Left lung (tissue), 10 donors: ENCODE data around the gene RNF112. TPM values are rescaled to one million over a fixed set of nuclear protein-coding genes. Genes with fewer than 3 reads are reported as not detected.
A peak's percentile ranks its signal among the peaks of the same experiment; 100 is the strongest.

ENCODE experiments used
- ATAC-seq: fragments of 200-7000 bp; cut with Tn5 transposase; one replicate; pipeline ENCODE4 v1.9.1; 2020; ENCODE audit warnings: moderate library complexity
- DNase-seq, 4 donors: peaks; one replicate each; pipeline ENCODE4 v3.0.0-alpha.2; 2013 to 2020
- H3K27ac ChIP-seq, 2 donors: fragments of 200-600 bp; sonication (generic) in 1 of 2; one replicate each; pipeline versions ENCODE4 v1.5.0 to v1.8.0; 2020 to 2021
- H3K27me3 ChIP-seq, 2 donors: fragments of 200-600 bp; sonication (generic) in 1 of 2; one replicate each; pipeline versions ENCODE4 v1.5.0 to v1.8.0; 2020 to 2021
- H3K36me3 ChIP-seq, 2 donors: fragments of 200-600 bp; sonication (generic) in 1 of 2; one replicate each; pipeline versions ENCODE4 v1.5.0 to v1.8.0; 2020 to 2021
- H3K4me1 ChIP-seq, 2 donors: fragments of 200-600 bp; one replicate each; pipeline ENCODE4 v1.8.0; 2021
- H3K4me3 ChIP-seq, 2 donors: fragments of 200-600 bp; sonication (generic) in 1 of 2; one replicate each; pipeline versions ENCODE4 v1.5.0 to v1.8.0; 2020 to 2021; ENCODE audit warnings: mild to moderate bottlenecking in 1 of 2
- H3K9me3 ChIP-seq, 2 donors: fragments of 200-600 bp; sonication (generic) in 1 of 2; one replicate each; pipeline versions ENCODE4 v1.5.0 to v1.8.0; 2020 to 2021
- CTCF ChIP-seq, 2 donors: fragments of 200-600 bp; sonication (generic) in 1 of 2; IDR thresholded peaks; one replicate each; pipeline versions ENCODE4 v1.5.0 to v1.8.0; 2021; ENCODE audit warnings: antibody characterized with exemption in 2 of 2
- intact Hi-C, 2 donors: fragments of 100-400 bp; cut with DNase I; formaldehyde crosslinking; loops; one replicate each; pipeline versions ENCODE4 v1.11.2 to v1.14.2; 2022
- polyA plus RNA-seq, 6 donors: library from polyadenylated mRNA; unstranded; fragments of 120-200 nt; gene quantifications; one replicate each; pipeline ENCODE4 v1.2.1, GENCODE V29; 2013; ENCODE audit not compliant: insufficient read length in 6 of 6
- total RNA-seq, 2 donors: library from RNA; stranded (reverse); fragmentation: NEBNext Ultra II Directional; extraction: Animal tissue kit (Norgen Biotek cat#: 25700); gene quantifications; one replicate each; pipeline ENCODE4 v1.2.1, GENCODE V29; 2021
- donor health status: DM: no; HTN: yes; CAD: no.
- donor health status: DM: no; HTN: no; CAD: no.

Gene RNF112
- total and polyA plus RNA-seq, 8 donors = 2.1 to 5.0 (median 3.6) TPM

DNA sequence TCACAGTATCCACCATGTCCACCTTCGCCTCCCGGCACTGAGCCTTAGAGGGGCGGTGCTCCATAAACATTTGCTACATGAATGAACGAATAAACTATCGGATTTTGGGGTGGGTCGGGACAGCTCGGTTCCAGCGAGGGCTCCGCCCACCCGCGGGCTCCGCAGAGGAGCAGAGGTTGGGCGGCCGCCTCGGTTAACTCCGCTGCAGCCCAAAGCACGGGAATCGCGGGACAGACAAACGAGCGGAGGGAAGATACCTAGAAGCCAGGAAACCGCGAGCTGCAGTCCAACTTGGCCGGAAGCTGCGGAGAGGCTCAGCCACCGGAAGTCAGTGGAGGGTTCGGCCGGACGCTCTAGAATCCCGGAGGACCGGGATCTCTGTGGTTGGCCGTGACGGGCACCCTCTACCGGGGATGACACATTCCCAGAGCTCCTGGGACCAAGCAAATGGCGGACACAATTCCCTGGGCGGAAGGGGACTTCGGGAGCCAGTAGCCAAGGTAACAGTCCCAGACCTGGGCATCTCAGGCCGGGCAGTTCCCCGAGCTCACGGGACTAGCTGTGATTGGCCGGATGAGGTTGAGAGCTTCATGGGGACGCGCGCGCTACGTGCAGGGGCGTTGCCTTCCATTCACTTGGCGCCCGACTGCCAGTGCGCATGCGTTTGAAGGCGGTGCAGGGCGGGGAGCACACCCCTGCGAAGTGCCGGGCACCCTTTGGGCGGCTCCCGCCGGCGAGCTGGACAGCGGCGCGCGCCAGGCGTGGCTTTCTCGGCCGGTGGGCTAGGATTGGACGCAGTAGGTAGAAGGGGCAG, 33.2 kb upstream of the RNF112 start:
- H3K27ac ChIP-seq = peak overlapping the region; percentile 95 to 98
- intact Hi-C loops = loop anchor here in 1 of 2 donors (10.0 kb wide), 1 partner anchor 67 kb away; no protein-coding TSS in a partner anchor
- peaks cover 10 to 42% of the 10 kb centered on the region in 2 donors for H3K4me1 ChIP-seq
- TF ChIP-seq CTCF (IDR thresholded peaks at IDR 0.05) = no peak
- peaks cover 0 to 35% of the 10 kb centered on the region in 2 donors for H3K36me3 ChIP-seq
- peak; percentile 94 for ATAC-seq
- peak overlapping the region; percentile 81 to 91 for H3K4me3 ChIP-seq
- DNase-seq = peak; percentile 99 to 100 (median 99)
- H3K27me3 ChIP-seq = no peaks in the 10 kb centered on the region
- no peaks in the 10 kb centered on the region for H3K9me3 ChIP-seq

DNA sequence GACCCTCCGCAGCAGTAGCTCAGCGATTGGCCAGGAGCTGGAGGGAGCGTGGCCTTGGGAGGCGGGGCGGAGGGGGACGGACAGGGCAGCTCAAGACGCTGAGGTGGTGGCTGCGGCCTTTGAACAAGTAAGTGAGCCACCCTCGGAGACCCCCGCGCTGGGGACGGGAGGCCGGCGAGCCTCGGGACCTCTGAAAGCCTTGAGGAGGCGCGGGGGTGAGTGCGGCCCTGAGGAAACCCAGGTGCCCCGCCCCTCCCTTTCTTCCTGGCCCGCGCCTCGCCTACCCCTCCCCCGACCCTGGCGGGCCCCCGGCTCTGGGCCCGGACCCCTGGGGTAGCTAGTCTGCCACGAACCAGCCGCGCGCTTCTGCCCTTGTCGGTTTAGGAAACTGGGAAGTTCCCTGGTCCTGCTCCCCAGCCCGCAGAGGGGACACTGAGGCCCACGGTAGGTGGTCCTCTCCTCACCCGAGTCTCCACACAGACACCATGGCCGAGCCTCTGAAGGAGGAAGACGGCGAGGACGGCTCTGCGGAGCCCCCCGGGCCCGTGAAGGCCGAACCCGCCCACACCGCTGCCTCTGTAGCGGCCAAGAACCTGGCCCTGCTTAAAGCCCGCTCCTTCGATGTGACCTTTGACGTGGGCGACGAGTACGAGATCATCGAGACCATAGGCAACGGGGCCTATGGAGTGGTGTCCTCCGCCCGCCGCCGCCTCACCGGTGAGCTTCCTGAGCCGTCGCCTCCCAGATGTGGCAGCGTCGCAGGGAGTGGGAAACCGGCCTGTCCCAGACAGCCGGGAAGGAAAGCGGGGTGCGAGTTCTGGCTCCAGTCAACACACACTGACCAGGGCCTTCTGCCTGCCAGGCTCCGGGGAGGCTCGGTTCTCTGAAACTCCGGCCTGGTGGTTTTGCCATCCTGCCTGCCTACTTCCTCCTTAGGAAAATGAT, 32.3 kb upstream of the RNF112 start, which contains the start of gene MAPK7:
MAPK7 (plus strand) TSS at position 83 of the 945 bp plus-strand sequence; CDS start at position 486, 403 bp downstream.
- no peaks in the 10 kb centered on the region for H3K27me3 ChIP-seq
- DNase-seq (peak in 1 of 4 donors; percentile 82), ATAC-seq (peak; percentile 3)
- intact Hi-C loops = loop anchor here in 1 of 2 donors (10.0 kb wide), 1 partner anchor 66 kb away; no protein-coding TSS in a partner anchor
- H3K4me3 ChIP-seq = peak within 1 kb of the TSS; percentile 81 to 91
- no peak for TF ChIP-seq CTCF (IDR thresholded peaks at IDR 0.05)
- H3K4me1 ChIP-seq = peaks cover 10 to 39% of the 10 kb centered on the region in 2 donors
- no peaks in the 10 kb centered on the region for H3K9me3 ChIP-seq
- peak within 1 kb of the TSS; percentile 95 to 98 for H3K27ac ChIP-seq
- peaks cover 0 to 44% of the 10 kb centered on the region in 2 donors for H3K36me3 ChIP-seq

GRCh38 chr17:19379361-19380065, 31.5 kb upstream of the RNF112 start:
- no peaks in the 10 kb centered on the region for H3K9me3 ChIP-seq
- intact Hi-C loops = loop anchor here in 1 of 2 donors (10.0 kb wide), 1 partner anchor 65 kb away; no protein-coding TSS in a partner anchor
- H3K27ac ChIP-seq = peak overlapping the region in 1 of 2 donors; percentile 98
- TF ChIP-seq CTCF (IDR thresholded peaks at IDR 0.05) = no peak
- ATAC-seq (no peak), DNase-seq (no peak)
- H3K4me1 ChIP-seq = peaks cover 10 to 47% of the 10 kb centered on the region in 2 donors
- H3K4me3 ChIP-seq = peak overlapping the region; percentile 81 to 91
- H3K36me3 ChIP-seq = peaks cover 0 to 52% of the 10 kb centered on the region in 2 donors
- H3K27me3 ChIP-seq = no peaks in the 10 kb centered on the region

DNA sequence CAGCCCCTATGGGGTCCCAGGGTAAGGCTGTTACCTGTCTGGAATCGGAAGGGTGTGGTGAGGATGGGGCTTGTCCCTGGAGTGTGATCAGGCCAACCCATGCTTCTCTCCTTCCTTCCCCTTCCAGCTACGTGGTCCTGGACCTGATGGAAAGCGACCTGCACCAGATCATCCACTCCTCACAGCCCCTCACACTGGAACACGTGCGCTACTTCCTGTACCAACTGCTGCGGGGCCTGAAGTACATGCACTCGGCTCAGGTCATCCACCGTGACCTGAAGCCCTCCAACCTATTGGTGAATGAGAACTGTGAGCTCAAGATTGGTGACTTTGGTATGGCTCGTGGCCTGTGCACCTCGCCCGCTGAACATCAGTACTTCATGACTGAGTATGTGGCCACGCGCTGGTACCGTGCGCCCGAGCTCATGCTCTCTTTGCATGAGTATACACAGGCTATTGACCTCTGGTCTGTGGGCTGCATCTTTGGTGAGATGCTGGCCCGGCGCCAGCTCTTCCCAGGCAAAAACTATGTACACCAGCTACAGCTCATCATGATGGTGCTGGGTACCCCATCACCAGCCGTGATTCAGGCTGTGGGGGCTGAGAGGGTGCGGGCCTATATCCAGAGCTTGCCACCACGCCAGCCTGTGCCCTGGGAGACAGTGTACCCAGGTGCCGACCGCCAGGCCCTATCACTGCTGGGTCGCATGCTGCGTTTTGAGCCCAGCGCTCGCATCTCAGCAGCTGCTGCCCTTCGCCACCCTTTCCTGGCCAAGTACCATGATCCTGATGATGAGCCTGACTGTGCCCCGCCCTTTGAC, 30.3 kb upstream of the RNF112 start:
- intact Hi-C loops = no loop called here
- Histone ChIP-seq H3K27me3 (no peaks in the 10 kb centered on the region), H3K36me3 (peaks cover 0 to 64% of the 10 kb centered on the region in 2 donors), H3K9me3 (no peaks in the 10 kb centered on the region), H3K27ac (no peak overlapping the region), H3K4me3 (no peak overlapping the region), H3K4me1 (peaks cover 17 to 59% of the 10 kb centered on the region in 2 donors)
- no peak for TF ChIP-seq CTCF (IDR thresholded peaks at IDR 0.05)
- DNase-seq = peak in 2 of 4 donors; percentile 30 to 70
- ATAC-seq = no peak
